NCI-H226 (cell line): ENCODE data around the gene PAPSS2.

ENCODE experiments used
- DNase-seq: peaks from one replicate; pipeline ENCODE4 v3.0.0-alpha.2; 2015

The PAPSS2 gene

GRCh38 chr10:87752566-87752965 lies 92.9 kb downstream of the PAPSS2 start:
- peak; percentile 50 for DNase-seq

- DNase-seq = no peak
Measured at GRCh38 chr10:87753995-87754866, 94.6 kb downstream of the PAPSS2 start.

- no peak for DNase-seq
Measured at GRCh38 chr10:87757685-87758084, 98.0 kb downstream of the PAPSS2 start.

- no peak for DNase-seq
Measured at GRCh38 chr10:87759551-87759950, 99.9 kb downstream of the PAPSS2 start.

- peak; percentile 51 for DNase-seq
Measured at GRCh38 chr10:87760195-87760905, 100.7 kb downstream of the PAPSS2 start.

- DNase-seq = peak; percentile 40
Measured at GRCh38 chr10:87761153-87761552, 101.5 kb downstream of the PAPSS2 start.

- peak; percentile 79 for DNase-seq
Measured at GRCh38 chr10:87761892-87762291, 102.2 kb downstream of the PAPSS2 start.

- no peak for DNase-seq
Measured at GRCh38 chr10:87763086-87763861, 103.6 kb downstream of the PAPSS2 start.

- no peak for DNase-seq
Measured at GRCh38 chr10:87764072-87764934, 104.6 kb downstream of the PAPSS2 start.

- no peak for DNase-seq
Measured at GRCh38 chr10:87765666-87766376, 106.1 kb downstream of the PAPSS2 start.

- DNase-seq = peak; percentile 98
Measured at GRCh38 chr10:87767253-87767652, 107.6 kb downstream of the PAPSS2 start.

- peak; percentile 24 for DNase-seq
Measured at GRCh38 chr10:87771871-87772500, 112.3 kb downstream of the PAPSS2 start.

- DNase-seq = no peak
Measured at GRCh38 chr10:87775766-87776165, 116.1 kb downstream of the PAPSS2 start.

GRCh38 chr10:87776328-87776727 lies 116.7 kb downstream of the PAPSS2 start:
- DNase-seq = no peak

- DNase-seq = no peak
Measured at GRCh38 chr10:87781545-87781944, 121.9 kb downstream of the PAPSS2 start.

- no peak for DNase-seq
Measured at GRCh38 chr10:87782721-87783120, 123.0 kb downstream of the PAPSS2 start.

- DNase-seq = no peak
Measured at GRCh38 chr10:87786421-87786820, 126.7 kb downstream of the PAPSS2 start.

GRCh38 chr10:87790185-87790584 lies 130.5 kb downstream of the PAPSS2 start:
- no peak for DNase-seq

- no peak for DNase-seq
Measured at GRCh38 chr10:87794285-87794684, 134.6 kb downstream of the PAPSS2 start.
